Measurements from ENCODE around the gene ACAP3. TPM values are rescaled to one million over a fixed set of nuclear protein-coding genes. Genes with fewer than 3 reads are reported as not detected.

The ACAP3 gene
- total RNA-seq, 2 donors from 2014 or later: 41.6 to 121 TPM

GRCh38 chr1:1284221-1285101, 23.3 kb downstream of the ACAP3 start:
- H3K4me3 ChIP-seq: no peak overlapping the region
- ATAC-seq (ENCODE audit: insufficient number of reproducible peaks, low FRiP score, low read depth): no peak
- no peaks in the 10 kb centered on the region for H3K27me3 ChIP-seq (replicated peaks; ENCODE audit: insufficient read depth)
- DNase-seq (ENCODE audit: low spot score): no peak
- no peaks in the 10 kb centered on the region for H3K4me1 ChIP-seq (ENCODE audit: control insufficient read depth in 1 of 2, low read depth in 2 of 2)
- TF ChIP-seq, protein P1, sequence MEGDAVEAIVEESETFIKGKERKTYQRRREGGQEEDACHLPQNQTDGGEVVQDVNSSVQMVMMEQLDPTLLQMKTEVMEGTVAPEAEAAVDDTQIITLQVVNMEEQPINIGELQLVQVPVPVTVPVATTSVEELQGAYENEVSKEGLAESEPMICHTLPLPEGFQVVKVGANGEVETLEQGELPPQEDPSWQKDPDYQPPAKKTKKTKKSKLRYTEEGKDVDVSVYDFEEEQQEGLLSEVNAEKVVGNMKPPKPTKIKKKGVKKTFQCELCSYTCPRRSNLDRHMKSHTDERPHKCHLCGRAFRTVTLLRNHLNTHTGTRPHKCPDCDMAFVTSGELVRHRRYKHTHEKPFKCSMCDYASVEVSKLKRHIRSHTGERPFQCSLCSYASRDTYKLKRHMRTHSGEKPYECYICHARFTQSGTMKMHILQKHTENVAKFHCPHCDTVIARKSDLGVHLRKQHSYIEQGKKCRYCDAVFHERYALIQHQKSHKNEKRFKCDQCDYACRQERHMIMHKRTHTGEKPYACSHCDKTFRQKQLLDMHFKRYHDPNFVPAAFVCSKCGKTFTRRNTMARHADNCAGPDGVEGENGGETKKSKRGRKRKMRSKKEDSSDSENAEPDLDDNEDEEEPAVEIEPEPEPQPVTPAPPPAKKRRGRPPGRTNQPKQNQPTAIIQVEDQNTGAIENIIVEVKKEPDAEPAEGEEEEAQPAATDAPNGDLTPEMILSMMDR (IDR thresholded peaks at IDR 0.05): no peak
- no peaks in the 10 kb centered on the region for H3K36me3 ChIP-seq
- H3K27ac ChIP-seq: no peak overlapping the region
- no peaks in the 10 kb centered on the region for H3K9me3 ChIP-seq

DNA sequence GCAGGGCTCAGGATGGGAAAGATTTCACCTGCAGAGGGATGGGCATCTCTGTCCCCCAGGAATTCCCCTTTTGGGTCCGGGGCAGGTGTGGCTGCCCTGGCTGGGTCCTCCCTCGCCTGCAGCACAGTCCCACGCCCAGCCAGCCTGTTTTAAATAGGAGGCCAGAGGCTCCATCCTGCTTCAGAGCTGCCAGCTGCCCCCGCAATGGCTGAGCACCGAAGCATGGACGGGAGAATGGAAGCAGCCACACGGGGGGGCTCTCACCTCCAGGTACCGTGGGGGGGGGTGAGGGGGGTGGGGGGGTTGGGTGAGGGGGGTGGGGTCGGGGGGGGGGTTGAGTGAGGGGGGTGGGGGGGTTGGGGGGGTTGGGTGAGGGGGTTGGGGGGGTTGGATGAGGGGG, 23.9 kb downstream of the ACAP3 start:
- Histone ChIP-seq H3K27ac (no peak overlapping the region), H3K4me1 (ENCODE audit: control insufficient read depth in 1 of 2, low read depth in 2 of 2) (no peaks in the 10 kb centered on the region), H3K9me3 (no peaks in the 10 kb centered on the region), H3K27me3 (replicated peaks; ENCODE audit: insufficient read depth) (no peaks in the 10 kb centered on the region), H3K36me3 (no peaks in the 10 kb centered on the region), H3K4me3 (no peak overlapping the region)
- DNase-seq (ENCODE audit: low spot score) (no peak), ATAC-seq (ENCODE audit: insufficient number of reproducible peaks, low FRiP score, low read depth) (no peak)
- TF ChIP-seq, protein P1 (IDR thresholded peaks at IDR 0.05): no peak

GRCh38 chr1:1282998-1283397, 24.7 kb downstream of the ACAP3 start:
- TF ChIP-seq, protein P1 (IDR thresholded peaks at IDR 0.05): no peak
- DNase-seq (ENCODE audit: low spot score): no peak
- H3K4me1 ChIP-seq (ENCODE audit: control insufficient read depth in 1 of 2, low read depth in 2 of 2): no peaks in the 10 kb centered on the region

GRCh38 chr1:1281533-1282321, 26.0 kb downstream of the ACAP3 start:
- no peak for DNase-seq (ENCODE audit: low spot score)
- TF ChIP-seq, protein P1 (IDR thresholded peaks at IDR 0.05): no peak

More at GRCh38 chr1:1282998-1283397, 24.7 kb downstream of the ACAP3 start:
- no peaks in the 10 kb centered on the region for H3K9me3 ChIP-seq
- H3K36me3 ChIP-seq: no peaks in the 10 kb centered on the region
- ATAC-seq (ENCODE audit: insufficient number of reproducible peaks, low FRiP score, low read depth): no peak
- no peak overlapping the region for H3K27ac ChIP-seq
- no peak overlapping the region for H3K4me3 ChIP-seq
- H3K27me3 ChIP-seq (replicated peaks; ENCODE audit: insufficient read depth): no peaks in the 10 kb centered on the region

More at GRCh38 chr1:1281533-1282321, 26.0 kb downstream of the ACAP3 start:
- Histone ChIP-seq H3K9me3 (no peaks in the 10 kb centered on the region), H3K4me1 (ENCODE audit: control insufficient read depth in 1 of 2, low read depth in 2 of 2) (no peaks in the 10 kb centered on the region), H3K27me3 (replicated peaks; ENCODE audit: insufficient read depth) (no peaks in the 10 kb centered on the region), H3K27ac (no peak overlapping the region), H3K36me3 (no peaks in the 10 kb centered on the region), H3K4me3 (no peak overlapping the region)
- no peak for ATAC-seq (ENCODE audit: insufficient number of reproducible peaks, low FRiP score, low read depth)
